GM19035 (cell line): ENCODE data around the gene C8G.

Source experiments
- ATAC-seq: cut with Tn5 transposase; IDR thresholded peaks from one replicate; pipeline ENCODE4 v1.9.1; 2021; ENCODE audit not compliant: unreplicated experiment

C8G gene

DNA sequence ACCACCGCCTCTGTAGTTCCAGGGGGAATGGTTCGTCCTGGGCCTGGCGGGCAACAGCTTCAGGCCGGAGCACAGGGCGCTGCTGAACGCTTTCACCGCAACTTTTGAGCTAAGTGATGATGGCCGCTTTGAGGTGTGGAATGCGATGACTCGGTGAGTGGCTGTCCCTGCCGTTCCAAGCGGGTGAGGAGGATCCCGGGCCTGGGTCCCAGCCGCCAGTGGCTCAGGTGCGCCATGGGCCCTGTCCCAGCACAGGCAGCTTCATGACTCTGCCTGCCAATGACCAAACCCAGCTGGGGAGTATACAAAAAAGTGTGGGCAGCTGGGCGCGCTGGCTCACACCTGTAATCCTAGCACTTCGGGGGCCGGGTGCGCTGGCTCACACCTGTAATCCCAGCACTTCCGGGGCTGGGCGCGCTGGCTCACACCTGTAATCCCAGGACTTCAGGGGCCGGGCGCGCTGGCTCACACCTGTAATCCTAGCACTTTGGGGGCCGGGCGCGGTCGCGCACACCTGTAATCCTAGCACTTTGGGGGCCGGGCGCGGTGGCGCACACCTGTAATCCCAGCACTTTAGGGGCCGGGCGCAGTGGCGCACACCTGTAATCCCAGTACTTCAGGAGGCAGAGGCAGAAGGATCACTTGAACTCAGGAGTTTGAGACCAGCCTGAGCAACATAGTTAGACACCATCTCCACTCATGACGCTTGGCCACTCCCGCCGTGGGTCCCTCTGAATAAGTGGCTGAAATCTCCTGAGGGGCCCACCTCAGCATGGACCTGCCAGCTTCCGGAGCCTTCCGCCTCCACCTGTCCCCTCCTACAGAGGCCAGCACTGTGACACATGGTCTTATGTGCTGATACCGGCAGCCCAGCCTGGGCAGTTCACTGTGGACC, 8.1 kb downstream of the C8G start:
- ATAC-seq: no peak

DNA sequence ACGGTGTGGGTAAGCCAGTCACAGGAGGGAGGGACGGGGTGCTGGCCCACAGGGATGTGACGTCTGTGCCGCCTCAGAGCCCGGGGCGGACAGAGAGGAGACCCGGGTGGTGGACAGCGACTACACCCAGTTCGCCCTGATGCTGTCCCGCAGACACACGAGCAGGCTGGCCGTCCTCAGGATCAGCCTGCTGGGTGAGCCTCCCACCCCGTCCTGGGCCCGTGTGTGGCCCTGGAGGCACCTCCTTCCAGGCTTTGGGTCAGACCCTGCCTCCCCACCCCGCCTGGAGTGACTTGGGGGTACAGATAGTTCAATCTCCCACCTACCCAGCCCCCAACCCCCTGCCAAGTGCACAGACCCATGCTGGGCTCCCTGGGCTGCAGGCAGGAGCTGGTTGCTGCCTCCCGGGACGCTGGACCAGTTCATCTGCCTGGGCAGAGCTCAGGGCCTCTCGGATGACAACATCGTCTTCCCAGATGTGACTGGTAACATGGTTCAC, 8.8 kb downstream of the C8G start:
- ATAC-seq: no peak

DNA sequence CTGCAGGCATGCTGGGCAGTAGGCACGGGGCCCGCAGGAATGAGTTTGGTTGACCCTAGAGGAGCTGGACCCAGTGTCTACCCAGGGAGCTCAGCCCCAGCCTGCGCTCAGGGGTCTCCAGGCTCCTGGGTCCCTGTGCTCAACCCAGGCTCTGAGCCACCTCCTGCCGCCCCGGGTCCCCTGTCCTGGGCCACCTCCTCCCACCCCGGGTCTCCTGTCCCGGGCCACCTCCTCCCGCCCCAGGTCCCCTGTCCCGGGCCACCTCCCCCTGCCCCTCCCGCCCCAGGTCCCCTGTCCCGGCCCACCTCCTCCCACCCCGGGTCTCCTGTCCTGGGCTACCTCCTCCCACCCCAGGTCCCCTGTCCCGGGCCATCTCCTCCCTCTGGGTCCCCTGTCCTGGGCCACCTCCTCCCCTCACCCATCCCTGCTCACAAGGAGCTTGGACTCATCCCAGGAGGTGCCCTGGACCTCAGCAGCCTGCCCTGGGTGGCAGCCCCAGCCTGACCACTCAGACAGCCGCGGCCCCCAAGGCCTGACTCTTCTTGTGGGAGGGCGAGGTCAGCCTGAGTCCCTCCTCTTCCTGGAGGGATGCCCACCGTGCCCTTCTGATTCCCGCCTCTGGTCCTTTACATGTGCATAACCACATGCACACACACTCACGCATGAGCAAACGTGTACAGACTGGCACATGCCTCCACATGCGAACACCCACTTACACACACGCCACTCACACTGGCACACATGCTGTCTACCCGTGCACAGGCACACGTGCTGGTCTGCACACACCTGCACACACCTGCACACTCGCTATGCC, 9.4 kb downstream of the C8G start:
- ATAC-seq: no peak

DNA sequence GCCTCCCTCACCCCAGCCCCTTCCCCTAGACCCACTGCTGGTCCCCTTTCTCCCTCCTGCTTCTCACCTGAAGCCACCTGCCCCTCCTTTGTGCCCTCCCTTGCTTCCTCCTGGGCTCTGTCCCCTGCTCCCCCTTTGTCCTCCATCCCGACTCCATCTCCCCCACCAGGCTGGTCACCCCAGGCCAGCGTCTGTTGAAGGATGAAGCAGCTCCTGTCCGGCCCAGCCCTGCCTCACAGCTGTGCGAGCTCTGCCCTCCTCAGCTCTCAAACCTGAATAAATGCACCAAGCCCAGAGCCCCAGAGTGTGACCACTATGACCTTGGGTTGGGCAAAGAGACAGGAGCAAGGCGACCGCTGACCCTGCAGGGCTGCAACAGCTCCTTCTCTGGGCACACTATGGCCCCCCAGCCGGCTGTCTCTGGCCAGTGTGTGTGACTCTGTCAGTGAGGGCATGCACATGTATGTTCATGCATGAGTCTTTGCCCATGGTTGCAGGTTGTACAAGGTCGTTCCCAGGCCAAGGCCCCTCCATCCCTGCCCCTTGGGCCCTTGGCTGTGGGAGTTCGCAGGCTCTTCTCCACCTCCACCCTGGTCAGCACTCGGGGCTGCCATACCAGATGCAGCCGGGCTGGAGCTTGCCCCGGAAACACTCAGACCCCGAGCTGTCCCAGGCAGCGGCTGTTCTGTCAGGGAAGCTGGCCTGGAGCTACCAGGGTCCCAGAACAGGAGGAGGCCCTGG, 10.3 kb downstream of the C8G start:
- ATAC-seq: no peak

DNA sequence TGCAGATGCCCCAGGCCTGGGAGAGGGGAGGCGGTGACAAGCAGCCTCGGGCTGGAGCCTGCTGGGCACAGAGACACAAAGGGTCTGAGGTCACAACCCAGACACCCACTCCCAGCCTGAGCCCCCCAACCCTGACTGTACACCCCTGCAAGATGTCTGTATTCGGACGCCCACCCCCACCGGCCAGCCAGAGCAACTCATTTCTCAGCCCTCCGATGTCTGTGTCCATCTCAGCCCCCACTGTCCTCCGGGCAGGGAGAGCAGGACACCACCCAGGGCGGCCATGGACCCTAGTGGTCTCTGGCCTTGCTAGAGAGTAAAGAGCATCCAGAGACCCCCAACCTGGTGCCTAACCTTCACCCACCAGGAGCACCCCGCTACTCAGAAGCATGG, 10.9 kb downstream of the C8G start:
- no peak for ATAC-seq

DNA sequence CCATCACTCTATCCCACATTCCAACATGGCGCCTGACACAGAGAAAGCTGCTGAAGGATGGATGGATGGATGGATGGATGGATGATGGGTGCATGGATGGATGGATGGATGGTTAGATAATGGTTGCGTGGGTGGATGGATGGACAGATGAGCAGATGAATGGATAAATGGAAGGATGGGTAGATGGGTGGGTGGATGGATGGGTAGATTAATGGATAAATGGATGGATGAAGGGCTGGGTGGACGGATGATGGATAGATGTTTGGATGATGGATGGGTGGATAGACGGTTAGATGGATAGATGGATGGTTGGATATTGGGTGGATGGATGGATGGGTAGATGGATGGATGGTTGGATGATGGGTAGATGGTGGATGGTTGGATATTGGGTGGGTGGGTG, 11.6 kb downstream of the C8G start:
- no peak for ATAC-seq

DNA sequence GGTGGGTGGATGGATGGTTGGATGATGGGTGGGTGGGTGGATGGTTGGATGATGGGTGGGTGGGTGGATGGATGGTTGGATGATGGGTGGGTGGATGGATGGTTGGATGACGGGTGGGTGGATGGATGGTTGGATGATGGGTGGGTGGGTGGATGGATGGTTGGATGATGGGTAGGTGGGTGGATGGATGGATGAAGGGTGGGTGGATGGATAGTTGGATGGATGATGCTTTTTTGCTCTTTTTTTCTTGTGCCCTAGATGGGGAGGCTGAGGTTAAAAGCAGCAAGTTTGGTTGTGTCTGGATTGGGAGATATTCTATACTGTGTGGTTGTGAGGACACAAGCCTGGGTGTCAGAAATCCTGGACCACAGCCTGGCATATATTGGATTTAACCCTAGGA, 12.4 kb downstream of the C8G start:
- no peak for ATAC-seq

DNA sequence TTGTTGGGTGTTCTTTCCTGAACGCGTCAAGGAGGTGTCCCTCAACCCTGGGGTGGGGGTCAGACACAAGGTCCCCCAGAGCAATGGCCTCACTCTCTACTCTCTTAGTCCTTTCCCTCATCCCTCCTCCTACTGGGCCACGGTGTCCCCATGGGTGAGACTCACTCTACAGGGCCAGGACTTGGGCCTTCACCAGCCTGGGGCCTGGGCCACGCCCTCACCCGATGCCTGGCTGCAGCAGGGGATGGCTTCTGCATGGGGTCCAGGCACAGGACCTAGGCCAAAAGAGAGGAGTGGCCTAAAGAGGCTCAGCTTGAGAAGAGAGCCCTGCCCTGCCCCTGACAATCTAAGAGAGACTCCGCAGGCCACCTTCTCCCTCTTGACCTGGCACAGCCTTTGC, 12.9 kb downstream of the C8G start:
- no peak for ATAC-seq

DNA sequence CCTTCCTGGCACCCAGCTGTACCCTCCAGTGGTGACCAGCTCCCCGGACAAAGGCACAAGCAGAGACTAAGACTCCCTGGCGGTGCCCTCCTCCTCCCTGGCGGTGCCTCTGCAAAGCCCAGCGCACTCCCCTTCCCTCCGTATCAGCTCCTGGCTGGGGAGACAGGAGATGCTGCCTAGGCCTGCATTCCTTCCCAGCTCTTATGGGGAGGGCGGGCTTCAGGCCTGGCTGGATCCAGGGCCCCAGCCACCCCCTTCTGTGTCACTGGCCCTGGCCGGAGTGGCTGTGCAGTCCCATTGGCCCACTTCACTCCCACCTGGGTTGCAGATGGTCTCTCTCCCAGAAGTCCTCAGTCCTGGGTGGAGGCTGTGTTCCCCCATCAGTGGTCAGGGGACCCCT, 13.4 kb downstream of the C8G start:
- no peak for ATAC-seq

DNA sequence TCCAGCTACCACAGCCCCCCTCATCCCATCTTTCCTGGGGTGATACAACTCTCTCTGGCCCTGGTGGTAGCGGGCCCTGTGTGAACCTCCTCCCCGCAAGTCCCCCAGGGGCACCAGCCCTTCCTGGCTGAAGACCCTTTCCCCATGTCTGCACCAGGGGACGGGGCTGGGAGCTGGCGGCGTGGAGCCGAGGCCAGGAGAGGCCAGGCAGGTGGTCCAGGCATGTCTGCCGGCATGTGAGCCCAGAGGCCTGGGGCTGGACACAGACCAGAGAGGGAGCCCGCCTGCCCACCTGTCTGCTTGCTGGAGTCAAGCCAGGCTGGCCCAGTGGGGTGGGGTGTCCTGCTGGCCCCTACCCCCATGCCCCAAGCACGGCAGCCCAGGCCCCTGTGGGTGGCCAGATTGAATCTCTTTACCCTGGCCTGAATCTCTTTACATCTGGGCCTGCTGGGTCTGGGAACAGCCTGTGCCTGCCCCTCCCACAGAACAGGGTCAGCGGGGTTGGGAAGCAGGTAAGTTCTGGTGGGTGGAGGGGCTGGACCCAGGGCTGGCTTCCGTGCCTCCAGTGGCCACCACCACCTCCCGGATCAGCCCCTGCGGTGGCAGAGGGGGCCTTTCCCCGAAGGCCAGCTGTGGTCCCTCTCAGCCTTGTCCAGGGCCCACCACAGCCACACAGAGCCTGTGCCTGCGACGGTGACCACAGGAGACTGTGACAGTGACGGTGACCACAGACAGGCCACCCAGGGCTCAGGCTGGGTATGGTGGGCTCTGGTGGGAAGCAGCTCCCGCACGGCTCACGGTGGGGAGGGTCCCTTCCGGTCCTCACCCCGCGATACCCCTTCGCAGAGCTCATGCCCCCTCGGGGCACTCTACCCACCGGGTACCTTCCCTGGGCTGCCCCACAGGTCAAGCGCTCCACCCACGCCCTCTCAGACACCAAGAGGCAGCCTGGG, 14.1 kb downstream of the C8G start:
- ATAC-seq: no peak

DNA sequence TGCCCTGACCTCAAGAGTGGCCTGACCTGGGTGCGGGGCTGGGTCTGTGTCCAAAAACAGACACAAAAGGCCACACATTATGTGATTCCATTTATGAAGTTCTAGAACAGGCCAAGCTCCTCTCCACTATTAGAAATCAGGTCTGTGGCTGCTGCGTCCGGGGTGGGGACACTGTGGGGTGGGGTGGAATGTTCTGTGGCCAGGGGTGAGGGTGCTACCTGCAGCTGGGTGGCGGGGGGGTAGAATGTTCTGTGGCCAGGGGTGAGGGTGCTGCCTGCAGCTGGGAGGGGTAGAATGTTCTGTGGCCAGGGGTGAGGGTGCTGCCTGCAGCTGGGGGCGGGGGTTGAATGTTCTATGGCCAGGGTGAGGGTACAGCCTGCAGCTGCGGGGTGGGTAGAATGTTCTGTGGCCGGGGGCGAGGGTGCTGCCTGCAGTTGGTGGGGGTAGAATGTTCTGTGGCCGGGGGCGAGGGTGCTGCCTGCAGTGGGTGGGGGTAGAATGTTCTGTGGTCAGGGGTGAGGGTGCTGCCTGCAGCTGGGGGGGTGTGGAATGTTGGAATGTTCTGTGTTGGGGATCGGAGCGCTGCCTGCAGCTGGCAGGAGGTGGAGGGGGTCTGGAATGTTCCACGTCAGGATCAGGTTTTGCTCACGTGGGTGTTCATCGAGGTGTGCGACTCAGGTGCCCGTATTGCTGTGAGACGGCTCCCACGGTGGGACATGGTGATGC, 15.3 kb downstream of the C8G start:
- ATAC-seq: no peak

DNA sequence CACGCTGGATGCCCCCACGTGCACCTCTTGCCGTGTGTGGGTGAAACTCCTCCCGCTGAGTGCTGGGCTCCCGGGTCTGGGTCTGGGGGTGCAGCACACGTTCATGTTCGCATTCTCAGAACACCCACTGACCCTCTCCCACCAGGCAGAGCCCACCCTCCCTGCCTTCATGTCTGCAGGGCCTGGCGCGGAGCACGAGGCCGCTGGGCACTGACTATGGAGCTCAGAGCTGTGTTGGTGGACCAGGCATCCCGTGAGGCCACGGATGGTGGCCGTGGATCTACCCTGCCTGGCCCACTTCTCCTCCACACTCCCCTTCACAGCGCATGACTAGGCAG, 15.9 kb downstream of the C8G start:
- ATAC-seq: no peak

DNA sequence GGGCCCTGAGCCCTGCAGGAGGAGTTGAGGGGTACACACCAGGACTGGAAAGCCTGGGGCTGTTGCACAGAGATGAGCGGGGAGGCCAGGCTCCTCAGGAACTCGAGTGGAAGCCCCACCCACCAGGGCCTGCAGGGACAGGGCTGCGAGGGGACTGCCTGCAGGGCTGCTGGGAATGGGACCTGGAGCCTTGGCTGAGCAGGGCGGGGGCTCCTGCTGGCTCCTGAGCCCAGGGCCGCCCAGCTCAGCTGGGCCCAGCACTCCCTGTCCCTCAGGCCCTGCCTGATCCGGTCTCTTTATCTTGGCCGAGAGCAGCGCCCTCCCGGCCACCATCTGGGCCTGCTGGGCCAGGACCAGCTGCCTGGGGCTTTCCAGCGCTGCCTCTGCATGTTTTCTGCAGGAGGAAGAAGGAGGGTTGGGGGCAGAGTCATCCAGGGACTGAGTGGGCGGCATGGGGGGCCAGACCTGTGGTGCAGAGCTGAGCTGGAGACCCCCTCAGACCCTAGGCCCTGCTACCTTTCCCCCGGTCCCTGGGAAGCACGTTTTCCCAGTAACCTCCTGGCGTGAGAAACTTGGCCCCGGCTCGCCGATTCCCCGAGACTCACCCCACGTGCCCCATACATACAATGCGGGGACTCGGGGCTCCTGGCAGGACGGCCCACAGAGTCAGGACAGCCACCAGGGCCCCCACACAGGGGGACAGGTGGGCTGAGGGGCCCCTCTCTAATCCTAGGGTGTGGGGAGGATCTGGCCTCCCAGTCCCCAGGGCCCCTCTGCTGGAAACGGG, 16.4 kb downstream of the C8G start:
- ATAC-seq: no peak

DNA sequence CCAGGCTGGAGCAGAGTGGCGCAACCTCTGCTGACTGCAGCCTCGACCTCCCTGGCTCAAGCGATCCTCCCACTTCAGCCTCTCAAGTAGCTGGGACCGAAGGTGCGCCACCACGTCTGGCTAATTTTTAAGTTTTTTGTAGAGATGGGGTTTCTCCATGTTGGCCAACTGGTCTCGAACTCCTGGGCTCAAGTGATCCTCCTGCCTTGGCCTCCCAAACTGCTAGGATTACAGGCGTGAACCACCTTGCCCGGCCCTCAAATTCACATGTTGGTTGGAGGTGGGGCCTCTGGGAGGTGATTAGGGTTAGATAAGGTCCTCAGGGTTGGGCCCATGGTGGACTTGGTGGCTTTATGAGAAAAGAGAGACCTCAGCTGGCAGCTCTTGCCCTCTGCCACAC, 17.1 kb downstream of the C8G start:
- no peak for ATAC-seq

DNA sequence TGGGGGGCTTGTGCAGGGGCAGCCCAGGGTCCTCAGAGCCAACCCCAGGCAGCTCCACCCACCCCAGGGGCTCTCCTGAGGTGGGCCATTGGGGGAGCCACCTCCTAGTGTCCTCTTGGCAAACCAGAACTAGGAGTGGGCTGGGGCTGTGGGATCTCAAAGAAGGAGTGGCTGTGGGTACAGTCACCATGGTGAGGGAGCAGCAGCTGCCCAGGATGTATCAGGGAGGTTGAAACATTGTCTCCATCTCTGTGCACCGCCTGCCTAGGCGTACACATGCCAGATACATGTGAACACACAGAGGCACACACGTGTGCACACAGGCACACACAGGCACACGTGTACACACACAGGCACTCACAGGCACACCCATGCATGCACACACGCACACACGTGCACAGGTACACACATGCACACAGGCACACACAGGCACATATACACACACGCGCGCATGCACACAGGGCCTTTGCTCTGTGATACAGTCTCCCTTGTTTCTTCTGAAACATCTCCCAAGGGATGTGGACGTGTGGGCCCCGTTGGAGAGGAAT, 17.7 kb downstream of the C8G start:
- no peak for ATAC-seq

DNA sequence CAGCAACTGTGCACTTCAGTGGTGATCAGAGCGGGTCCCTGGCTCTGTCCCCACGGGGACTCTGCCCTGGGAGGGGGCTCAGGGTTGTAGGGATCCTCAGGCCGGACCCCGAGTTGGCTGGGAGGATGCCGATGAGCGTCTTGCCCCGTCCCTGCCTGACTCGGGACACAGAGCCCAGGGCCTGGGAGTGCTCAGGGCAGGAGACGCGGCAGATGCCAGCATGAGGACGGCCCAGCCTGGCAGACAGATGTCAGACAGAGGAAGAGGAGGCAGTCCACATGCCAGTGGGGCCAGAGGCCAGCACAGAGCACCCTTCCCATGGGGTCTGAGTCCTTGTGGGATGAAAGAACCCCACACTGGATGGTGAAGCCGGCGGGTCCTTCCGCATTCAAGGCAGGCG, 18.3 kb downstream of the C8G start:
- ATAC-seq: no peak

DNA sequence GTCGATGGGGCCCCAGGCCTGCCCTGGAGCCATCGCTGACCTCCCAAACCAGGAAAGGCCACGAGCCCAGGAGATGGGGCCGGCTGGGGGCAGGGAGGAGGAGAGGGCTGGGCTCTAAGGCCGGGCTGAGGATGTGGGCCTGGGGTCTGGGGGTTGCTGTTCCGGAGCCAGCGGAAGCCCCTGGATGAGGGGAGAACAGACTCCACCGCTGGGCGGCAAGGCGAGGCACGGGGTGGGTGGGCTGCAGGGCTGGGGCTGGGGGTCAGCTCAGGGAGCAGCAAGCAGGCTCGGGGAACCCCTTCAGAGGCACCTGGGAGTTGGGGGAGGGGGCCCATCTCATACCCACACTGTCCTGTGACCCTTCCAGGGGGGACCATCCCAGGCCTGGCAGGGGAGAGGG, 18.7 kb downstream of the C8G start:
- no peak for ATAC-seq

DNA sequence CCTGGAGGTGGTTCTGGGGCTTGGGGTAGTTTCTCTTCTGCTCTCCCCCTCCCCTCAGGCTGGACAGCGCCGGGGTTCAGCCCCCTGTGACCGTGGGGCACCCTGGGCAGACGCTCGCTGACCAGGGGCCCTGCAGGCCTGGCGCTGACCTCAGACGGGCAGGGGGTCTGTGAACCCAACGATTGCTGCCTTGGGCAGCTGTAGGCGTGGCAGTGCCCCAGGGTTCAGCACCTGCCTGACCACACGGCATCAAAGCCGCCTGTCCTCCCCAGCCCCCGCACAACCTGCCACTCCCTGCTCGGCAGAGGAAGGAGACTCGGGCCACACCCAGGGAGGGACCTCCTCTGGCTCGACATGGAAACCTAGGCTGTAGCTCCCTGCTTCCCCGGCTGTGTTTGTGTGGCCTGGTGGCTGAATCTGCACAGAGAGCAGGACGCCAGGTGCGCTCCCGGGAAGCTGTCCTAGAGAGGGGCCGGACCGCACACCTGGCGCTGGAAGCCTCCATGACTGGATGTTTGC, 19.2 kb downstream of the C8G start:
- no peak for ATAC-seq
